Measurements from ENCODE around the gene ALG5.
A peak's percentile ranks its signal among the peaks of the same experiment; 100 is the strongest.

ALG5 gene

GRCh38 chr13:36975172-36975571, 24.0 kb downstream of the ALG5 start:
- no peak for DNase-seq

DNA sequence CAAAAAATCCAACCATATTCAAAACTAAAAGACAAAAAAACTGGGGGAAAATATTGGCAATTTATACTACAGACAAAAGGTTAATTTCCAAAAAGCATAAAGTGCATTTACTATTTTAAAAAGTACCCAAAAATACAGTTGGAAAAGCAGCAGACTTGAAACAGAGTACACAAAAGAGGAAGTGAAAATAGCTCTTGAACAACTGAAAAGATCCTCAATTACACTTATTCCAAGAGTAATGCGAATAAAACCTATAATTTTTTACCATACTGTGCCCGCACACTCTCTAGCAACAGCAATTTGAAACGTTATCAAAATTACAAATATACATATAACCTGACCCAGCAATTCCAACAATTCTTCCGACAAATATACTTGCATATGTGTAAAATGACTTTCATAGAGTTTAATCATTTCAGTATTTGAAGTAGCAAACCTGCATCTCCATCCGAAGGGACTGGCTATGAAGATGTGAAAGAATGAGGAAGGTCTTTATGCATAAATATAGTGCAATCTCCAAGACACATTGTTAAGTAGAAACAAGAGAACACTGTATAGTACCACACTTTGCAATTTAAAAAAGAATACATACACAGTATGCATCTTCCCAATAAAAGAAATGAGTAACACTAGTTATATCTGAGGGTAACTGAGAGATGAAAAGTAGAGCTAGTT, 25.4 kb downstream of the ALG5 start:
- DNase-seq = no peak

DNA sequence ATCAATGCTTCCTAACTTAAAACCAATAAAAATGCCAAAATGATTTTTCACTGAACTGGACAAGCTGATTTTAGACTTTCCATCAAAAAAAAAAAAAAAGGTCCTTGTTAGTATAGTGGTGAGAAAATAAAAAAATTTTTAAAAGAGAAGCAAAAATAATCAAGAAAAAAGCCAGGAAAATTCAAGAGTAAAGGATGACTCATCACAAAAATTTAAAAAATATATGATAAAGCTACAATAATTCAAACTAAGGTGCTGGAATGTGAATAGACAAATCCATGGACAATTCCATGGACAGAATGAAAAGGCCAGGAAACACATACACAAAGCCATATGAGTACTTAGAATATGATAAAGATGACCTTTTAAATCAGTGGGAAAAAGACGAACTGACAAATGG, 26.1 kb downstream of the ALG5 start:
- DNase-seq = no peak

GRCh38 chr13:36966404-36966803, 32.7 kb downstream of the ALG5 start:
- no peak for DNase-seq

- DNase-seq = no peak
Observed at GRCh38 chr13:36965767-36966166, 33.4 kb downstream of the ALG5 start.

DNA sequence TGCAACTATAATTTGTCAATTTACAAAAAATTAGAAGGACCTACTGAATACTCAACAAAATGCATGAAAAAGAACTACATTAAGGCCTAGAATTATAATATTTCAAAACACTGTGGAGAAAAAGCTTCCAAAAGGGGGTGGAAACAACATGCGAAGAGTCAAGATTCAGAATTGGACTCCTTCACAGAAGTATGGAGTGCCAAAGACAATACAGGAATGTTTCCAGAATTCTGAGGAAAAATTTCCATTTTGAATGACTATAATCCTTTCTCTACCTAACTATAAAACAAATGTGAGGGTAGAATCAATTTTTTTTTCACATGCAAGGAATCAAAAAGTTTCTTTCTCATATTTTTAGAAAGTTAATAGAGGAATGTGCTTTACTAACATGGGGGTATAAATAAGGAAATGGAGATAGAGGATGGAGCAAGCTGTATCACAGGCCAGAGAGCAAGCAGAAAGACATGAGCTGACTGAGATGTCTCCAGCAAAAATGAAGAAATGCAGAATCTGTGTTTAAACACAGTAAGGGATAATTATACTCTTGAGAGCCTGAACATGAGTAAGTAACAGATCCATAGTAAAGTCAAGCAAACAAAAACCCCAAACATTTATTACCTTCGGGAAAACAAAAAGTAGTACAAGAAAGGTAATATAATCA, 39.6 kb downstream of the ALG5 start:
- no peak for DNase-seq

GRCh38 chr13:36954542-36954941, 44.6 kb downstream of the ALG5 start:
- no peak for DNase-seq

DNA sequence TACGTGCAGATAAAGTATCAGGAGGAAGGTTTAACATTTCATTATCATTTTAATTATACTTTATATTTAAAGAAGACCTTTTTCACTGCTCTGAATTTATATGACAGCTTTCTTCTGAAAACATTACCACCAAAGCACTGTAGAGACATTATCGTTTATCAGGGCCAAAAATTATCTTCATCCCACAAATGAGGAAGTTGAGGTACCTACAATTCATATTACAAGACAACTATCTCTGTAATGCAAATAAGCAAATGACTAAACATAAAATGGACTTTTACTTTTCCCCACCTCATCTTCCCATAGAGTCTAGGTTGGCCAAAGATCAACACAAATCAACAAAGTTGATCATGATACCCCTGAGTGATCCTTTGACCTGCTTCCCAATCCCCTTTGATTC, 48.2 kb downstream of the ALG5 start:
- DNase-seq = no peak

- DNase-seq = no peak
Observed at GRCh38 chr13:36950330-36950729, 48.8 kb downstream of the ALG5 start.

- DNase-seq = no peak
Observed at GRCh38 chr13:36945078-36945477, 54.1 kb downstream of the ALG5 start.

GRCh38 chr13:36925603-36926002, 73.5 kb downstream of the ALG5 start:
- no peak for DNase-seq

- no peak for DNase-seq
Observed at GRCh38 chr13:36924001-36924400, 75.1 kb downstream of the ALG5 start.

DNA sequence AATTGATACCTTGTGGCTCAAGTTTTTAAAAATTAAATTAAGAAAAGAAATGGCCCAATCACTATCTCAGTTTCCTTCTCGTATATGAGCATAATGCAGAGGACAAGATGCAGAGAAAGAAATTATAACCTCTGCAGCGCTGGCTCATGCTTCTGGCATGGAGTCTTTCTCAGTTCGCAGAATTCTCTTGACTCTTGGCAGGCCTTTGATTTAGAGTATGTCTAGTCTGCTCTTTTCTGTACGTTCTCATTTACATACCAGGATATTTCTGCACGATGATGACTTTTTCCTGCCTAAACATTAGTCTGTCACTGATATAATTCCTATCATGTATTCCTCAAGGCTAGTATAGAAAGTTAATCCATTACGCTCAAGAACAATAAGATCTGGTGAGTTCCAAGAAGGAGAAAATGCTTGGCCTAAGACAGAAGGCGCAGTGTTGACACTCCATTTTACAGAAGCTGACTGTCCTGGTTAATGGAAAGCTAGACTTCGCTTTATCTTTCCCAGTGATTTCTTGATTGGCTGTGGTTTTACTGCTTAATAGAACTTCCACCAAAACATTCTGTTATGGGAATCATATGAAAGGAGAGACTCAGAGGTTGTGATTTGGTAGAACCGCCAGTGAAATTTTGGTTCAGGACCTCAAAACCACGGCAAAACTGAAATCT, 77.4 kb downstream of the ALG5 start:
- DNase-seq = no peak

DNA sequence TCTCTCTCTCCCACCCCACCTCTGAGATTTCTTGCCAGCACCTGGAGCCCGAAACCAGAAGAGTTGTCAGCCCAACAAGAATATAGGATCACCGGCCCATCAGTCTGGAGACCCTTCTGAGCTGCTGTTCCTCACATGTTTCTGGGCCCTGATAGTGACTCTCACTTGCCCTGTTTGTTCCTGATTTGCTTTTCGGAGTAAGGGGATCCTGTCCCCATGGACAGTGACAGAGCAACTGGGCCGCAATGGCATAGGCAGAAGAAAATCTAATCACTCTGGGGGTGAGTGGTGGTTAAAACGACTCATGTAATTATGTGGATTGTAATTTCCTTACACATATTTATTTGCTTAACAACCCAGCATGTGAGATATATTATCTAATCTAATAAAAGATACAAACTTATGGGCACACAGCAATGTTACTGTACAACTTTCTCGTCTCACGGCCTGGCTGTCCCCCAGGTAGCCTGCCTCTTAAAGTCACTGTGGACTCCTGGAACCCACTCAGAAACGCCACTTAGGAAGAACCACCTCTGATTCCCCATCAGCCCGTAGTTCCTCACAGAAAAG, 78.4 kb downstream of the ALG5 start:
- peak; percentile 62 for DNase-seq

GRCh38 chr13:36919833-36920615, 79.1 kb downstream of the ALG5 start, which contains the start of gene SMAD9:
SMAD9 (minus strand) TSS chr13:36920238; CDS start chr13:36879689, 40,549 bp downstream.
- peak; percentile 88 for DNase-seq

- peak; percentile 86 for DNase-seq
Observed at GRCh38 chr13:36919171-36919832, 79.8 kb downstream of the ALG5 start.

DNA sequence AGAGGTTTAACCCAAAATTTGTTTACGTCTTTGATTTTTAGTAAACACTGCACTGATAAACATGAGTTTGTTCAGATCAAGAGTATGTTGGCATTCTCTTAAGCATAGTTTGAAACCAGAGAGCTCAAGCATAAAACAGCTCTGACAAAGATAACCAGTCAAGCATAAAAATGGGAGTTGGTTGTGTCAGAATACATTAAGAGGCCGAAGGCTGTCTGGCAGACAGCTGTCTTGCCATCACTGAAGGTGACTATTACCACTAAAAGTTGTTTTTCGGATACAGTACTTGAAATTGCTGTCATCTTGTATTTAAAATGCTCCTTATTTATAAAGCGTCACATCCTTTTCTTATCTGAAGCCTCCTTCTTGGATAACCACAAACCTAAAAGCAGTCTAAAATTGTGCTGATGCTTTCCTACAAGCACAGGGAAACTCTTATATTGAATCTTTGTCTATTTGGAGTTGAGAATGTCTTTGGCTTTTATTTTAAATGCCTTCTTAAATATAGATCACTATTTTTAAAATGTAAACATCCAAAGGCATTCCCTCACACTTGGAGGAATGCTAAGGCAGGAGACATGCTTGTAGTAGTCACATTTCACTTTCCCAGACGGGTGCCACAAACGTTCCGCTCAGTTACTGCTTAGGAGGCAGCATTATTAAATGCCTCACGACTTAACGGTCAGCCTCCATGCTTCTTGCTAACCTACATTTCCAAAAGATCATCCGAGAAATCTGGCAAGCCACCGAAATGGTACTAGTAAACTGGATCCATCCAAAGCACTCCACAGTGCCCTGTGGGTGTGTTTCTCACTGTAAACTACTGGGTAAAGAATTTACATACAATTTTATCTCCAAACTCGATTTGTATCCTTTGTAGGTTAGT, 80.7 kb downstream of the ALG5 start:
- peak; percentile 71 for DNase-seq

DNA sequence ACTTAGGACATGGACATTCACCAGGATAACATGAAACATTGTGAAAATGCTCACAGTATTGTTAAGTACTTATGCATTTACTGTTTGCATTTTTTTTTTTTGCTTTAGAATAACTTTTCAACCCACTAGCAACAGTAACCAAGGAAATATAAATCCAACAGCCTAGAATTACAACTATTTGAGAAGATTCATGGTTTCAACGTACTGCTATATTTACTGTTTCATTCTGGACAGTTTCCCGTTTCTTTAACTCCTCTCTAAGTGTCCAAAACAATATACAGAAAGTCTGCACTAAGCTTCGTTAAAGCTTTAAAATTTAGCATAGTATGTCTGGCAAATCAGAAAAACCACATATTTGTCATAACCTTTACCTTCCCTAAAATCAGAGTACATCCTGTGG, 81.8 kb downstream of the ALG5 start:
- DNase-seq = no peak

DNA sequence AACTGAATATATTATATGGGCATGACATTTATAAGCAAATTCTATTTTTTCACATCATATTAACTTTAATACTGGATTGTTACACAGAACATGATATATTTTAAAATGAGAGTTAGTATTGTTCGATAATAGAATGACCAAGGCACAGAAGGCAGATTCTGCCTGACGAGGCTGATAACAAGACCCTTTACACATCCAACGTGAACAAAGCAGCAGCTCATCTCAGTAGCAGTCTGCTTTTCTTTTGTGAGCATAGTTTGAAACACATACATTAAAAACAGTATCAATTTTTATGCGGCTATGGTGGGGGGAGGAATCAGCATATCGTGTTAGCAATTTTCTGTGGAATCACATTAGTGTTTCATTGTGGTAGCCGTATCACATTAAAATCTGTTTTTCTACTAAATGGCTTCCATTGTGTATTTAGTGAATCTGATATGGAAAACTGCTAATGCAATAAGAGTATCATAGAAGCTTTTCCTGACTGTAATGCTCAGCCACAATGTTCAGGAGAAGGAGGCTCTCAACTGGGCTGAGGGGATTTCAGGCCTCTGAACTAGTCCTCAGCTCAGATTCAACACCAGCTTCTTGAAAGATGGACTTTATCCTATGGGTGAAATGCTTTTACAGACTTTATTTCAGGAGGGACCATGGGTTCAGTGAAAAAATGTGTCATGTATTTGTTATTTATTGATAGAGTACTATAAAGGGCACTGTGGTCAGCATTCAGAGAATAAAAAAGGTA, 83.1 kb downstream of the ALG5 start:
- peak; percentile 69 for DNase-seq

DNA sequence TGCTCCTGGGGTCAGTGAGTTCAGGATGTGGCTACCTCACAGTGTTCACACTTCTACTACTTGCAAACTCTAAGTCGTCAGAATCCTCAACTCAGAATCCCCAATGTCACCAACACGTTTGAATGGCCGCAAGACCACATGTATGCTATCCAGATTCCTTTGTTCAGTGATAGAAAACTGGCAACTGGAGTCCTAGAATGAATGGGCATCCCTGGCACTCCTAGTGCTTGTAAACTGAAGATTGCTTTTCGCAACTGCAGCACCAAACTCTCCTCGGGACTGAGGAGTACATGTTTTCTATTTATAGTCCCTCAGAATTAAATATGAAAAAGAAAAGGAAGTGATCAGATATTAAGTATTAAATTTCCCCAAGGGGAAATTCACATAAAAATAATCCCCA, 84.0 kb downstream of the ALG5 start:
- DNase-seq = peak; percentile 72

- peak; percentile 16 for DNase-seq
Observed at GRCh38 chr13:36914648-36915047, 84.5 kb downstream of the ALG5 start.

Measured in NCI-H69 (cell line).